Naive B cell (primary cell): ENCODE results near the gene CDCP1. TPM values are rescaled to one million over a fixed set of nuclear protein-coding genes. Genes with fewer than 3 reads are reported as not detected.

Experiments used
- ATAC-seq, 2 donors: fragments of 150-1000 bp; cut with Tn5 transposase; 2 replicates each; pipeline ENCODE4 v1.10.0; 2021; ENCODE audit warnings: low read depth in 2 of 2, mild to moderate bottlenecking in 2 of 2, moderate library complexity in 2 of 2
- DNase-seq: peaks from one replicate; pipeline ENCODE4 v3.0.0; 2022
- H3K27ac Mint-ChIP-seq, 6 donors: one replicate each; pipeline ENCODE4 v1.8.0; 2020 to 2022; ENCODE audit warnings: mild to moderate bottlenecking in 6 of 6, mixed read lengths in 6 of 6, moderate library complexity in 5 of 6, inconsistent platforms in 2 of 6
- H3K27me3 Mint-ChIP-seq, 3 donors: one replicate each; pipeline ENCODE4 v1.8.0; 2021 to 2022; ENCODE audit warnings: mixed read lengths in 3 of 3, mild to moderate bottlenecking in 1 of 3
- H3K36me3 Mint-ChIP-seq, 2 donors: one replicate each; pipeline ENCODE4 v1.8.0; 2020 to 2022; ENCODE audit warnings: mixed read lengths in 2 of 2, inconsistent platforms in 1 of 2, mild to moderate bottlenecking in 1 of 2
- H3K4me1 Mint-ChIP-seq, 3 donors: one replicate each; pipeline ENCODE4 v1.8.0; 2020 to 2022; ENCODE audit warnings: mixed read lengths in 3 of 3, inconsistent platforms in 1 of 3, mild to moderate bottlenecking in 1 of 3, moderate library complexity in 1 of 3
- H3K4me3 Mint-ChIP-seq, 8 donors: one replicate each; pipeline ENCODE4 v1.8.0; 2020 to 2022; ENCODE audit warnings: mild to moderate bottlenecking in 8 of 8, mixed read lengths in 8 of 8, moderate library complexity in 8 of 8, inconsistent platforms in 2 of 8
- H3K9me3 Mint-ChIP-seq, 7 donors: one replicate each; pipeline ENCODE4 v1.8.0; 2020 to 2022; ENCODE audit warnings: mixed read lengths in 7 of 7, mild to moderate bottlenecking in 5 of 7, inconsistent platforms in 2 of 7, moderate library complexity in 1 of 7
- polyA plus RNA-seq, 6 donors: library from polyadenylated mRNA; unstranded; fragments of 300-500 nt; fragmentation: Illumina TruSeq; gene quantifications; one replicate each; pipeline ENCODE4 v1.2.3, GENCODE V29; 2021; ENCODE audit warnings: low read depth in 6 of 6

CDCP1 gene
- polyA plus RNA-seq, 6 donors from 2014 or later, result not detected

DNA sequence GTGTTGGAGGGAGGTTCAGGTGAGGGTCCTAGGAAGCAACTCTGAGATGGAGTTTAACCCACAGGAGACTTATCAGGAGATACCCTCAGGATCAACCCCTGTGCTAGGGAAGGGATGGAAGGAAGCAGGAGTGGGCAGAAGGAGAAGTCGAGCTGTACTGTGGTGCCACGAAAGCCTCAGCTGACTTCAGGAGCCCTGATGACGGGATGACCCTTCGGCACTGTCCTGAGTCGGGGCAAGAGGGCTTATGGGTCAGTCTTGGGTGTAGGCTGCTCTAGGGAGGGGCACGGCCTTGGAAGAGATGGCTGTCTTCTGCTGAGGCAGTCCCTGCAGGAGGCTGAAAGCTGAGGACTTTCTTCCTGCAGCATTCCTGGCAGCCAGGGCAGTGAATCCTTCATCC is 112.4 kb downstream of the CDCP1 start:
- no peak for ATAC-seq
- Mint-ChIP-seq H3K9me3 (peaks cover 0 to 3% (median 0%) of the 10 kb centered on the region in 7 donors), H3K4me1 (peaks cover 16 to 30% (median 18%) of the 10 kb centered on the region in 3 donors), H3K36me3 (no peaks in the 10 kb centered on the region), H3K27me3 (peaks cover 27 to 62% (median 58%) of the 10 kb centered on the region in 3 donors), H3K4me3 (peak overlapping the region in 2 of 8 donors; percentile 29 to 78), H3K27ac (no peak overlapping the region)
- DNase-seq, result no peak

Other genes starting within 250 kb of the CDCP1 start
- gene ZDHHC3, start 170.2 kb downstream of the CDCP1 start, polyA plus RNA-seq, result 10 to 100 TPM; 15.5 to 45.1 (median 35.3) TPM
- gene EXOSC7, start 170.1 kb downstream of the CDCP1 start, polyA plus RNA-seq, result 10 to 100 TPM; 28.4 to 64.3 (median 39.0) TPM
- not detected for gene CLEC3B, start 120.1 kb downstream of the CDCP1 start, polyA plus RNA-seq
- under 1 TPM in 1 of 6 donors, not detected in 5; 0.17 TPM for gene TMEM158, start 79.9 kb upstream of the CDCP1 start, polyA plus RNA-seq
- gene LARS2, start 242.2 kb upstream of the CDCP1 start, polyA plus RNA-seq, result 10 to 100 TPM in 1 of 6 donors, 1 to 10 TPM in 5; 4.1 to 11.6 (median 6.1) TPM